ENCODE data around the gene TLCD1.

TLCD1 gene

GRCh38 chr17:28750178-28751047, 24.4 kb upstream of the TLCD1 start:
- DNase-seq (ENCODE audit: low read depth) = peak; percentile 79
- no peak overlapping the region for H3K4me3 ChIP-seq (ENCODE audit: low read depth, low read length)
- TF ChIP-seq CTCF (IDR thresholded peaks at IDR 0.05; ENCODE audit: low read depth, low read length, missing control alignments) = peak; percentile 100

- no peak overlapping the region for H3K4me3 ChIP-seq (ENCODE audit: low read depth, low read length)
- no peak for TF ChIP-seq CTCF (IDR thresholded peaks at IDR 0.05; ENCODE audit: low read depth, low read length, missing control alignments)
- no peak for DNase-seq (ENCODE audit: low read depth)
Measured at GRCh38 chr17:28749516-28750177, 23.6 kb upstream of the TLCD1 start.

GRCh38 chr17:28748852-28749515, 23.0 kb upstream of the TLCD1 start:
- DNase-seq (ENCODE audit: low read depth) = no peak
- no peak overlapping the region for H3K4me3 ChIP-seq (ENCODE audit: low read depth, low read length)
- TF ChIP-seq CTCF (IDR thresholded peaks at IDR 0.05; ENCODE audit: low read depth, low read length, missing control alignments) = no peak

- no peak for TF ChIP-seq CTCF (IDR thresholded peaks at IDR 0.05; ENCODE audit: low read depth, low read length, missing control alignments)
- no peak for DNase-seq (ENCODE audit: low read depth)
- no peak overlapping the region for H3K4me3 ChIP-seq (ENCODE audit: low read depth, low read length)
Measured at GRCh38 chr17:28747801-28748750, 22.0 kb upstream of the TLCD1 start.

- H3K4me3 ChIP-seq (ENCODE audit: low read depth, low read length) = peak overlapping the region; percentile 89
- no peak for DNase-seq (ENCODE audit: low read depth)
- TF ChIP-seq CTCF (IDR thresholded peaks at IDR 0.05; ENCODE audit: low read depth, low read length, missing control alignments) = no peak
Measured at GRCh38 chr17:28747051-28747691, 21.1 kb upstream of the TLCD1 start.

GRCh38 chr17:28746611-28747050, 20.6 kb upstream of the TLCD1 start:
- H3K4me3 ChIP-seq (ENCODE audit: low read depth, low read length) = peak overlapping the region; percentile 89
- no peak for TF ChIP-seq CTCF (IDR thresholded peaks at IDR 0.05; ENCODE audit: low read depth, low read length, missing control alignments)
- DNase-seq (ENCODE audit: low read depth) = no peak
